PFSK-1 (cell line): ENCODE results near the gene LHFPL3.

Experiments used
- FOXP2 ChIP-seq: optimal IDR thresholded peaks from 2 replicates; pipeline ENCODE3; 2011; ENCODE audit warnings: borderline replicate concordance, control low read depth, inconsistent platforms; ENCODE audit not compliant: insufficient read depth; ENCODE audit errors: extremely low read length, extremely low read depth
- POLR2AphosphoS5 ChIP-seq: IDR thresholded peaks from 2 replicates; pipeline ENCODE4 v1.6.1; 2012; ENCODE audit warnings: low read depth, mild to moderate bottlenecking, control low read depth, low read length, moderate library complexity
- REST ChIP-seq, 2 experiments: IDR thresholded peaks; 2 replicates each; pipeline versions ENCODE4 v1.6.1 to v1.8.0; 2011 to 2012; ENCODE audit warnings: low read depth in 2 of 2, low read length in 2 of 2, control low read depth in 1 of 2, inconsistent platforms in 1 of 2, mild to moderate bottlenecking in 1 of 2, moderate library complexity in 1 of 2; ENCODE audit not compliant: insufficient read depth in 1 of 2
- SIN3A ChIP-seq: IDR thresholded peaks from 2 replicates; pipeline ENCODE4 v1.6.1; 2012; ENCODE audit warnings: mild to moderate bottlenecking, low read length, moderate library complexity, borderline replicate concordance; ENCODE audit not compliant: insufficient read depth
- TAF1 ChIP-seq: IDR thresholded peaks from 2 replicates; pipeline ENCODE4 v1.6.1; 2012; ENCODE audit warnings: low read length, control low read depth, borderline replicate concordance; ENCODE audit not compliant: insufficient read depth

LHFPL3 gene

GRCh38 chr7:104640506-104640905 lies 312.1 kb downstream of the LHFPL3 start:
- TF ChIP-seq SIN3A (no peak), REST (IDR thresholded peaks at IDR 0.05; ENCODE audit: insufficient read depth in 1 of 2, low read depth in 2 of 2, low read length in 2 of 2) (no peak), TAF1 (no peak), FOXP2 (no peak)

- no peak for TF ChIP-seq FOXP2
- TF ChIP-seq TAF1: no peak
- no peak for TF ChIP-seq REST (IDR thresholded peaks at IDR 0.05; ENCODE audit: insufficient read depth in 1 of 2, low read depth in 2 of 2, low read length in 2 of 2)
- TF ChIP-seq SIN3A: no peak
- no peak for TF ChIP-seq POLR2AphosphoS5
Observed at GRCh38 chr7:104642560-104642959, 314.2 kb downstream of the LHFPL3 start.

- TF ChIP-seq TAF1 (no peak), POLR2AphosphoS5 (no peak), SIN3A (no peak), REST (IDR thresholded peaks at IDR 0.05; ENCODE audit: insufficient read depth in 1 of 2, low read depth in 2 of 2, low read length in 2 of 2) (no peak), FOXP2 (no peak)
Observed at GRCh38 chr7:104643587-104644217, 315.3 kb downstream of the LHFPL3 start.

- TF ChIP-seq SIN3A (no peak), FOXP2 (no peak), TAF1 (no peak), POLR2AphosphoS5 (no peak), REST (IDR thresholded peaks at IDR 0.05; ENCODE audit: insufficient read depth in 1 of 2, low read depth in 2 of 2, low read length in 2 of 2) (no peak)
Observed at GRCh38 chr7:104650991-104651640, 322.7 kb downstream of the LHFPL3 start.
